Stimulated activated CD4-positive, alpha-beta T cell treated with anti-CD3 and anti-CD28 coated beads, Interleukin-12 subunit alpha, Interleukin-12 subunit beta, amount 100 ng/mL, for 4 hours (primary cell): ENCODE results near the gene ICAM1.
"Not testable (repeated sequence)": the region's sequence is repeated elsewhere in the genome, so short reads cannot be mapped to it uniquely, and the experiment has no call there.

Experiments used
- DNase-seq: peaks from one replicate; pipeline ENCODE4 v3.0.0-alpha.2; 2020

Gene ICAM1

GRCh38 chr19:10279737-10280442 is 9.0 kb downstream of the ICAM1 start:
- DNase-seq, result no peak

GRCh38 chr19:10282043-10282442 is 11.1 kb downstream of the ICAM1 start:
- DNase-seq, result not testable (repeated sequence)

- DNase-seq, result no peak
Observed at GRCh38 chr19:10283301-10284064, 12.6 kb downstream of the ICAM1 start.

GRCh38 chr19:10284065-10284959 is 13.4 kb downstream of the ICAM1 start:
- DNase-seq, result no peak

- no peak for DNase-seq
Observed at GRCh38 chr19:10284960-10285278, 14.0 kb downstream of the ICAM1 start.

- DNase-seq, result no peak
Observed at GRCh38 chr19:10285393-10285792, 14.5 kb downstream of the ICAM1 start.

- DNase-seq, result peak; percentile 40
Observed at GRCh38 chr19:10286803-10287737, 16.1 kb downstream of the ICAM1 start, which contains the start of gene ICAM4. ICAM4 (plus strand) TSS chr19:10286955; CDS start chr19:10287013, 58 bp downstream.

GRCh38 chr19:10288662-10289166 is 17.8 kb downstream of the ICAM1 start:
- peak; percentile 39 for DNase-seq

GRCh38 chr19:10289167-10289835 is 18.4 kb downstream of the ICAM1 start:
- peak; percentile 70 for DNase-seq

GRCh38 chr19:10289836-10290356 is 19.0 kb downstream of the ICAM1 start, which contains the start of gene ICAM5:
ICAM5 (plus strand) TSS chr19:10289952; CDS start chr19:10290044, 92 bp downstream.
- DNase-seq, result peak; percentile 54

GRCh38 chr19:10290357-10290875 is 19.5 kb downstream of the ICAM1 start:
- no peak for DNase-seq

- DNase-seq, result peak; percentile 44
Observed at GRCh38 chr19:10290876-10291553, 20.1 kb downstream of the ICAM1 start.

- no peak for DNase-seq
Observed at GRCh38 chr19:10291554-10292205, 20.8 kb downstream of the ICAM1 start.

- DNase-seq, result peak; percentile 66
Observed at GRCh38 chr19:10292206-10292788, 21.4 kb downstream of the ICAM1 start.

GRCh38 chr19:10292789-10293636 is 22.1 kb downstream of the ICAM1 start:
- no peak for DNase-seq

- DNase-seq, result no peak
Observed at GRCh38 chr19:10293637-10294367, 22.9 kb downstream of the ICAM1 start.

- DNase-seq, result no peak
Observed at GRCh38 chr19:10294368-10294697, 23.4 kb downstream of the ICAM1 start.
